Chondrocyte (in vitro differentiated cells): Measurements from ENCODE around the gene TRIM29. TPM values are rescaled to one million over a fixed set of nuclear protein-coding genes. Genes with fewer than 3 reads are reported as not detected.

Experiments used
- DNase-seq: peaks from one replicate; pipeline ENCODE4 v3.0.0; 2021; ENCODE audit warnings: mixed read lengths, low spot score
- H3K27ac Mint-ChIP-seq: one replicate; pipeline ENCODE4 v1.8.0; 2021; ENCODE audit warnings: mild to moderate bottlenecking, moderate library complexity, mixed read lengths; ENCODE audit not compliant: unreplicated experiment
- H3K27me3 Mint-ChIP-seq: 2 replicates; pipeline ENCODE4 v1.8.0; 2021; ENCODE audit warnings: low read depth, mixed read lengths
- H3K36me3 Mint-ChIP-seq: 2 replicates; pipeline ENCODE4 v1.8.0; 2021; ENCODE audit warnings: low read depth, mixed read lengths
- H3K4me1 Mint-ChIP-seq: 2 replicates; pipeline ENCODE4 v1.8.0; 2021; ENCODE audit warnings: low read depth, mild to moderate bottlenecking, mixed read lengths
- H3K4me3 Mint-ChIP-seq: one replicate; pipeline ENCODE4 v1.8.0; 2021; ENCODE audit warnings: mild to moderate bottlenecking, moderate library complexity, mixed read lengths; ENCODE audit not compliant: unreplicated experiment
- H3K9me3 Mint-ChIP-seq: 2 replicates; pipeline ENCODE4 v1.8.0; 2021; ENCODE audit warnings: low read depth, mixed read lengths
- total RNA-seq: library from RNA; stranded (reverse); gene quantifications from 3 replicates; pipeline ENCODE4 v1.2.1, GENCODE V29; 2021
- TF ChIP-seq, protein P1 (sequence below): fragments of 200-600 bp; sonication (generic); IDR thresholded peaks from 2 replicates; pipeline ENCODE4 v1.5.0; 2021; ENCODE audit warnings: antibody characterized with exemption, mild to moderate bottlenecking, moderate library complexity

Gene TRIM29
- total RNA-seq, 1 donor from 2014 or later = not detected

DNA sequence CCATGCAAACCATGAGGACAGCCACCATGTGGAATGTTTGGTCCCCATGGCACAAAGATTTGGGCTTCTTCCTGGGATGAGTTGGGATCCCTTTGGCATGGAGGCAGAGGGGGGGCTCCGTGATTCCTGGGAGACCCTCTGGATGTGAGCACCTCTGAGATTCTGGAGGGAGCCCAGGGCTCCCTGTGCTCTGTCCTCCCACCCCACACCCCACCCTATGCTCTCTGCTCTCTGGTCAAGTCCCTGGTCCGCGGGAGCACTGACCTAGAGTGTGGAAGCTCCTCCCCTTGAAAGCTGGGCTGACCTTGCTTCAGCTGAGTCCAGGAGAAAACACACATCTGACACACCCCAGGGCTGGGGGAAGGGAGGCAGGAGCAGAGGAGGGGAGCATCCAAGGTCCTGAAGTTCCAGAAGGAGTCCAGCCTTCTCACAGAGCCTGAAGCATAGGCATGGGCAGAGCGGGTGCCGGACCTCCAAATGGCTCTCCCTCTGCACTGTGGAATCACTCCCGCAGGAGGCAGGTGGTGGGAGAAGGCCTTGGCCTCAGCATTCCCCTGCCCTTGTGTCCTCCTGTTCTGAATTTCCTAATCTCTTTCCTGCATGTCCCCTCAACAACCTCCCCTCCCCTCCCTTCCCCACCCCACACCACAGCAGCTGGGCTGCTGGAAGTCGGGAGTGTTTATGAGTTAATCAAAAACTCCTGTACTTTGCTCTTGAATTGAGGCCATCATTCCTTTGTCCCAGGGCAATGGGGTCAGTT, 47.2 kb upstream of the TRIM29 start:
- Mint-ChIP-seq H3K27me3 (peaks cover 9% of the 10 kb centered on the region), H3K9me3 (no peaks in the 10 kb centered on the region), H3K27ac (no peak overlapping the region), H3K4me1 (peaks cover 24% of the 10 kb centered on the region), H3K36me3 (no peaks in the 10 kb centered on the region), H3K4me3 (no peak overlapping the region)
- peak; percentile 49 for DNase-seq
- TF ChIP-seq, protein P1, sequence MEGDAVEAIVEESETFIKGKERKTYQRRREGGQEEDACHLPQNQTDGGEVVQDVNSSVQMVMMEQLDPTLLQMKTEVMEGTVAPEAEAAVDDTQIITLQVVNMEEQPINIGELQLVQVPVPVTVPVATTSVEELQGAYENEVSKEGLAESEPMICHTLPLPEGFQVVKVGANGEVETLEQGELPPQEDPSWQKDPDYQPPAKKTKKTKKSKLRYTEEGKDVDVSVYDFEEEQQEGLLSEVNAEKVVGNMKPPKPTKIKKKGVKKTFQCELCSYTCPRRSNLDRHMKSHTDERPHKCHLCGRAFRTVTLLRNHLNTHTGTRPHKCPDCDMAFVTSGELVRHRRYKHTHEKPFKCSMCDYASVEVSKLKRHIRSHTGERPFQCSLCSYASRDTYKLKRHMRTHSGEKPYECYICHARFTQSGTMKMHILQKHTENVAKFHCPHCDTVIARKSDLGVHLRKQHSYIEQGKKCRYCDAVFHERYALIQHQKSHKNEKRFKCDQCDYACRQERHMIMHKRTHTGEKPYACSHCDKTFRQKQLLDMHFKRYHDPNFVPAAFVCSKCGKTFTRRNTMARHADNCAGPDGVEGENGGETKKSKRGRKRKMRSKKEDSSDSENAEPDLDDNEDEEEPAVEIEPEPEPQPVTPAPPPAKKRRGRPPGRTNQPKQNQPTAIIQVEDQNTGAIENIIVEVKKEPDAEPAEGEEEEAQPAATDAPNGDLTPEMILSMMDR = no peak

DNA sequence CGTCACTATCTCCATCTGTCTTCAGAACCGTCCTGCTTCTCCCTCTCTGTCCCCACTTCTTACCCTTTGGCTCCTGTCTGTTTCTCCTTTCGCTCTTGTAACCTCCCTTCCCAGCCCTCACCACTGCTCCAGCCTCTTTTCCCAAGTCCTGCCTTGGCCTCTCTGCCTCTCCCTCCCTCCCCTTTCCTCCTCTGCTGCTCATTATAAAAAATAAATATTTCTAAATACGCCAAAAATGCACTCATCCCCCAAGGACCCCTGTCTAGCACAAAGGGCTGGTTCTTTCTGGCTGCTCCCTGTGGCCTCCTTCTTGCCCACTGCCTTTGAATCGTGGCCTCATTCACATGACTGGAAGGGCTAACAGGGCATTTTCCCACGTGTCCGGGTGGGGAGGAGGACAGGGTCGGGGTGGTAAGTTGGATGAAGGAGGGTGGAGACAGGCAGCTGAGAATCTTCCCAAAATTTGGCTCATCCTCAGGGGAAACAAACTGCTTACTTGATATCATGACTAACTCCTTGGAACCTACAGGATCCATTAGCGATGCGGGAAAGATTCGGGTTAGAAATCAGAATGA, 46.5 kb upstream of the TRIM29 start:
- no peak overlapping the region for H3K4me3 Mint-ChIP-seq

DNA sequence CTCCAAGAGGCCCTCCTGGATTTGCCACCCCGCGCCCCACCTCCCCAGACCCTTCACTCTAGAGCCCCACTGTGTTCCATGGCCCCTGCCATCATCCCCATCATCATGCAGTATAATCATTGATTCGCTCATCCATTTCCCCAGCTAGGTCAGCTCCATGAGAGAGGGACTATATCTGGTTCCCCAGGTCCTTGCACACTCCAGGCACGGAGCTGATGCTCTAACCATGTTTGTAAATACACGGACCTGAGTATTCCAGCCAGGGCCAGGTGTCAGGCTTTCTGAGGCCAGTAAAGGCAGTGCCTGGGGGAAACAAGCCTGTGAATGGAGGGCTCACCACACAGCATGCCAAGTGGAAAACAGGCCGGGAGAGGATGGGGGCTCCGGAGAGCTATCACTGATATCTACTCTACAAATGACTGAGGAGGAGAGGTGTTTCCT, 45.8 kb upstream of the TRIM29 start:
- no peak overlapping the region for H3K27ac Mint-ChIP-seq

More for the DNA sequence above, 46.5 kb upstream of the TRIM29 start:
- Mint-ChIP-seq H3K4me1 (peaks cover 24% of the 10 kb centered on the region), H3K27ac (no peak overlapping the region), H3K9me3 (no peaks in the 10 kb centered on the region), H3K27me3 (peaks cover 8% of the 10 kb centered on the region), H3K36me3 (no peaks in the 10 kb centered on the region)
- DNase-seq = peak; percentile 15
- TF ChIP-seq, protein P1 = no peak

DNA sequence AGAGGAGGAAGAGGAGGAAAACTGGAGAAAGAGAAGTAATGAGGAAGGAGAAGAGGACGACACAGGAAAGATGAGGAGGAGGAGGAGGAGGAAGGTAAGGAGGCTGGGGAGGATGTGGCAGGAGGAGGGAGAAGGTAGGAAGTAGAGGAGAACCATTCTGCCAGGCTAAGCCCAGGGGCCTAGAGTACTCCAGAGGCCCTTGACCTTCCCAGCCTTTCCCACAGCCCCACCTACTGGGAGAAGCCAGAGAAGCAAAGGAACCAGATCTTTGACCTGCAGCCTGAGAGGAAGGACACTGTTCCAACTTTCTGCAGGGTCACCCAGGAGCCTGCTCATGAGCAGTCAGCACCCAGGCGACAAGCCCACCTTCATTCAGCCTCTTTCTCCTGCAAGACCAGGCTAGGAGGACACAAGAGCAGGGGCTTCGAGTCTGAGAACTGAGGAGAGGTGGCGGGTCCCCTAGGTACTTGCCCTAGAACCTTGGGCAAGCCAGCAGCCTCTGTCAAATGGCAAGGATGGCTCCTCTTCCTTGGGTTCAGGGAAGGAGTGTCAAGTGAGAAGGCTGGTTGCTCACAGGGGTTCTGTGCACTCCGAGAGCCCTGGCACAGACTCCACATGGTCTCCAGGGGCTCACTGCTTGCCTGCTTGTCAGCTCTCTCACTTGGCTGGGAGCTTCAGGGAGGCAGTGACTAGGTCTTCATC, 45.0 kb upstream of the TRIM29 start:
- peaks cover 6% of the 10 kb centered on the region for H3K27me3 Mint-ChIP-seq
- H3K36me3 Mint-ChIP-seq = no peaks in the 10 kb centered on the region

More for the DNA sequence above, 45.8 kb upstream of the TRIM29 start:
- TF ChIP-seq, protein P1 = no peak
- Mint-ChIP-seq H3K27me3 (peaks cover 9% of the 10 kb centered on the region), H3K4me1 (peaks cover 24% of the 10 kb centered on the region), H3K36me3 (no peaks in the 10 kb centered on the region), H3K9me3 (no peaks in the 10 kb centered on the region), H3K4me3 (no peak overlapping the region)
- peak; percentile 50 for DNase-seq

More for the DNA sequence above, 45.0 kb upstream of the TRIM29 start:
- Mint-ChIP-seq H3K27ac (no peak overlapping the region), H3K4me3 (no peak overlapping the region), H3K4me1 (peaks cover 24% of the 10 kb centered on the region), H3K9me3 (no peaks in the 10 kb centered on the region)
- TF ChIP-seq, protein P1 = peak; percentile 50
- peak; percentile 50 for DNase-seq
